NCI-H446 (cell line): ENCODE data around the gene SMIM10L2A.
A peak's percentile ranks its signal among the peaks of the same experiment; 100 is the strongest.
"Not testable (repeated sequence)": the region's sequence is repeated elsewhere in the genome, so short reads cannot be mapped to it uniquely, and the experiment has no call there.

Experiments used
- DNase-seq, 2 experiments: peaks; one replicate each; lab custom pipeline; 2025; lab: John Stamatoyannopoulos, UW

The SMIM10L2A gene

GRCh38 chrX:135454816-135455215, 33.1 kb downstream of the SMIM10L2A start:
- DNase-seq, result no peak

- not testable (repeated sequence) for DNase-seq
Measured at GRCh38 chrX:135461756-135462155, 40.0 kb downstream of the SMIM10L2A start.

GRCh38 chrX:135463937-135464336, 42.2 kb downstream of the SMIM10L2A start:
- peak in 1 of 2 experiments; percentile 9 for DNase-seq

GRCh38 chrX:135476378-135476777, 54.6 kb downstream of the SMIM10L2A start:
- no peak for DNase-seq

GRCh38 chrX:135477576-135477975, 55.8 kb downstream of the SMIM10L2A start:
- peak; percentile 56 to 64 for DNase-seq
